GM12801 (cell line): Measurements from ENCODE around the gene COL23A1.

ENCODE experiments used
- TF ChIP-seq, protein P1 (sequence below): IDR thresholded peaks from one replicate; pipeline ENCODE4 v1.5.1; 2011; ENCODE audit warnings: control low read depth; ENCODE audit not compliant: insufficient read length; ENCODE audit errors: extremely low read depth

The COL23A1 gene

DNA sequence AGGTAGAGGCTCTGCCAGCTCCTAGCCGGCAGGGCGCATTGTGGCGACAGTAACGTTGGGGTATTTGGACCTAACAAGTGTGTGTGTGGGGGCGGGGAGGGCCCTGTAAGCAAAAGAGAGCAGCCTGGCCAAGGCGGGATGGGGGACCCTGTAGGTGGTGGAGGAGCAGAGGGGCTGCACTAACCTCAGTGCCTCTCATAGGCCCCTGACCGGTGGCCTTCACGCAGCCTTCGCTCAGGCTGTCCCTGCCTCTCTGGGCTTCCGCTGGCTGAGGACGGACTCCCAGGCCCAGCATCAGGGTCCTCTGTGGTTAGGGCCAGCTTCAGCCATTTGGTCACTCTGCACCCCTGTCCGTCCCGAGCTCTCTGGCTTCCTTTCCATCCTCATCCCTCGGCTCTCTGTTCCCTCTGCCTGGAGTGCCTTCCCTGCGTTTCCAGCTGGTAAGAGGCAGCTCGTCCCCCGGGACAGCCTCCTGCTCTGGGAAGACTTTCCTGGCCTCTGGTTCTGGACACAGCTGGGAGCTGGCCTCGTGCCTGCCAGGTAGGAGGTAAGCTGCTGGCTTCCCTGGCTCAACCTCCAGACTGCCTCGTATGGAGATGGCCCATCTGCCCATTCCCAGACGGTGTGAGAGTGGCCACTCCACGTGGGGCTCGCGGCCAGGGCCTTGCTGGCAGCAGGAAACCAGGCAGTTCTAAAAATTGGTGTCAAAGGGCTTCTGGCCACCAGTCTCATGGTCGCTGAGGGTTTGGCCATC lies 318.3 kb downstream of the COL23A1 start:
- TF ChIP-seq, protein P1, sequence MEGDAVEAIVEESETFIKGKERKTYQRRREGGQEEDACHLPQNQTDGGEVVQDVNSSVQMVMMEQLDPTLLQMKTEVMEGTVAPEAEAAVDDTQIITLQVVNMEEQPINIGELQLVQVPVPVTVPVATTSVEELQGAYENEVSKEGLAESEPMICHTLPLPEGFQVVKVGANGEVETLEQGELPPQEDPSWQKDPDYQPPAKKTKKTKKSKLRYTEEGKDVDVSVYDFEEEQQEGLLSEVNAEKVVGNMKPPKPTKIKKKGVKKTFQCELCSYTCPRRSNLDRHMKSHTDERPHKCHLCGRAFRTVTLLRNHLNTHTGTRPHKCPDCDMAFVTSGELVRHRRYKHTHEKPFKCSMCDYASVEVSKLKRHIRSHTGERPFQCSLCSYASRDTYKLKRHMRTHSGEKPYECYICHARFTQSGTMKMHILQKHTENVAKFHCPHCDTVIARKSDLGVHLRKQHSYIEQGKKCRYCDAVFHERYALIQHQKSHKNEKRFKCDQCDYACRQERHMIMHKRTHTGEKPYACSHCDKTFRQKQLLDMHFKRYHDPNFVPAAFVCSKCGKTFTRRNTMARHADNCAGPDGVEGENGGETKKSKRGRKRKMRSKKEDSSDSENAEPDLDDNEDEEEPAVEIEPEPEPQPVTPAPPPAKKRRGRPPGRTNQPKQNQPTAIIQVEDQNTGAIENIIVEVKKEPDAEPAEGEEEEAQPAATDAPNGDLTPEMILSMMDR: no peak

DNA sequence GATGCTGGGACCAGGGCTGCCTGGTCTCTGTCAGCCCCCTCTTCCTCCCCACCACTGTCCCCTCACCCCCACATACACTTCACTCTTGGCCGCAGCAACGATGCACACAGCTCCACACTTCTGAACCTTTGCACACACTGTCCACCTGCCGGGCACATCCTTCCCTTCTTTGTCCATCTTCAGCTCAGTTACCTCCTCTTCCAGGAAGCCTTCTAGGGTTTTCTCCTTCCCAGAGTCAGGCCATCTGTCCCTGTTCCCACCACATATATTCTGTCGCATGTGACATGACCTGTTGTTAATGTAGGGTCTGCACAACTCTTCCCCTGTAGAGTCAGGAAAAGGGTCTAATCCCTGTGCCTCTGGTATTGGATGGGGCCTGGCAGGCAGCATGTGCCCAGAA lies 319.0 kb downstream of the COL23A1 start:
- TF ChIP-seq, protein P1: no peak

DNA sequence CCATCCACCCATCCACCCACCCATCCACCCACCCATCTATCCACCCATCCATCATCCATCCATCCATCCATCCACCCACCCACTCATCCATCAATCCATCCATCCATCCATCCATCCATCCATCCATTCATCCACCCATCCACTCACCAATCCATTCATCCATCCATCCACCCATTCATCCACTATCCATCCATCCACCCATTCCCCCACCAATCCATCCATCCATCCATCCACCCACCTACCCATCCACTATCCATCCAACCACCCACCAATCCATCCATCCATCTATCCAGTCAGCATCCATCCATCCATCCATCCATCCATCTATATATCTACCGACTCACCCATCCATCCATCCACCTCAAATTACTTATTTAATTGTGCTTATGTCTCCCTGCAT lies 320.7 kb downstream of the COL23A1 start:
- TF ChIP-seq, protein P1: no peak

DNA sequence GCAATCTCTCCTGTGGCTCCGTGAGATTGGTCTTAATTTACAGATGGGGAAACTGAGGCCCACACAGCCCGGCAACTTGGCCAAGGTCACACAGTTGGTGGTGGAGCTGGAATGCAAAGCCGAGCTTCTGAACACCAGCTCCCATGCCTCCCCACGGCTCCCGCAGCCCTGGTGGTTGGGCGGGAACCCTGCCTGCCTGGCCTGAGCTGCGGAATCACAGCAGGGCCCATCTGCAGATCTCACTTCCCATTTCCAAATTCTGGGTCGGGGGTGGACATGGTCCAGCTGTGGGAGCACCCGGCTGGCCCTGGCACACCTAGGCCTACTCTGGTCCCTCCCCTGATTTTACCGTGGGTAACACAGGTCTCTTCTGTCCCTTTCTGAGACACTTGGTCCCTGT lies 322.3 kb downstream of the COL23A1 start:
- TF ChIP-seq, protein P1: no peak

DNA sequence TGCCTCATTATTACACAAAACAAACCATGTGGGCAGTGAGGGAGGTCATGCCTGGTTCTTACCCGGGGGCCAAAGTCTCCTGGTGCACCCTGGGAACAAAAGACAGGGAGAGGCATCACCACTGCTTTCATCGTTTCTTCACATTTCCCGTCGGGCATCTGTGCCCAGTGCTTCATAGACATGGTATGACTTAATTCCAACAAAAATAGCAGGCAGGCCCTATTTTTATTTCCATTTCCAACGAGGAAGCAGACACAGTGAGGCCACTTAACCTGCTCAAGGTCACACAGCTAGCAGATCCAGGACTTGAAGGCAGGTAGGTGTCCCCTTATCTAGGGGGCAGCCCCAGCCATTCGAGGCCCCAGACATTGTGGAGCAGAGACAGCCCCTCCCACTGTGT lies 322.9 kb downstream of the COL23A1 start:
- TF ChIP-seq, protein P1: no peak

DNA sequence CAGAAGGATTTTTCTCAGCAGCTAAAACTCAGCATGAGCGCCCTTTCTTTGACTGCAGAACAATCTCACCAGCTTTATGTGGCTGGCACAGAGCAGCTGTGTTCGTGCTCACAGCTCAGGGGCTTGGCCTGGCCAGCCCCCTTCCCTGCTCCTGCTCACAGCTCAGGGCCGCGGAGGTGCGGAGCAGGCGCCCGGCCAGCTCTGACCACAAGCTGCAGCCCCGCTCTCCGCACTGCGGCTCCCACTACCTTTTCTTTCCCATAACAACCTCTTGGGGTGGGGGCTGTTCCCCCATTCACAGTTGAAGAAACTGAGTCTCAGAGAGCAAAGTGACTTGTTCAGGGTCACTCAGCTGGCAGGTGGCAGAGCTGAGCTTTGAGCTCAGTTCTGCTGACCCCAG lies 323.6 kb downstream of the COL23A1 start:
- TF ChIP-seq, protein P1: no peak

DNA sequence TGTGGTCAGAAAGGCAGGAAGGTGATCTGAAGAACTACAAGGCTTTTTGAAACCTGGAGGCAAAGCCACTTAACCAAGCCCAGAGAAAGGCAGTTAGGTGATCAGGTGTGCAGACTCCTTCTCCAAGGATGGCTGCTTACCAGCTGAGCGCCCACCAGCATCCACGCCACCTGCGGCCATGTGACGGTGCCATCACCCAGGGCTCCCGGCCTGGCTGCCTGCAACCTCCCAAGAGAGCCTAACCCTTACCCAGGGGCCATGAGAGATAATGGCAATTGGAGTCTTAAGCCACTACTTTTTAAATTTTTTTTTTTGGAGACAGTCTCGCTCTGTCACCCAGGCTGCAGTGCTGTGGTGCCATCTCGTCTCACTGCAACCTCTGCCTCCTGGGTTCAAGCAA lies 324.4 kb downstream of the COL23A1 start:
- TF ChIP-seq, protein P1: no peak
